Pericardium fibroblast (primary cell): ENCODE data around the gene NDUFB6. TPM values are rescaled to one million over a fixed set of nuclear protein-coding genes. Genes with fewer than 3 reads are reported as not detected.

Experiments
- total RNA-seq: library from RNA; depleted of rRNA; stranded (reverse); fragments of >200 nt; gene quantifications from 2 replicates; pipeline ENCODE4 v1.2.3, GENCODE V29; 2015

The NDUFB6 gene
- 38.2 and 47.8 TPM in 2 replicates for total RNA-seq

GRCh38 chr9:32572900-32573523, at the start of gene NDUFB6:
Gene NDUFB6 (minus strand): TSS chr9:32573159. CDS start chr9:32573060, 99 bp downstream.

DNA sequence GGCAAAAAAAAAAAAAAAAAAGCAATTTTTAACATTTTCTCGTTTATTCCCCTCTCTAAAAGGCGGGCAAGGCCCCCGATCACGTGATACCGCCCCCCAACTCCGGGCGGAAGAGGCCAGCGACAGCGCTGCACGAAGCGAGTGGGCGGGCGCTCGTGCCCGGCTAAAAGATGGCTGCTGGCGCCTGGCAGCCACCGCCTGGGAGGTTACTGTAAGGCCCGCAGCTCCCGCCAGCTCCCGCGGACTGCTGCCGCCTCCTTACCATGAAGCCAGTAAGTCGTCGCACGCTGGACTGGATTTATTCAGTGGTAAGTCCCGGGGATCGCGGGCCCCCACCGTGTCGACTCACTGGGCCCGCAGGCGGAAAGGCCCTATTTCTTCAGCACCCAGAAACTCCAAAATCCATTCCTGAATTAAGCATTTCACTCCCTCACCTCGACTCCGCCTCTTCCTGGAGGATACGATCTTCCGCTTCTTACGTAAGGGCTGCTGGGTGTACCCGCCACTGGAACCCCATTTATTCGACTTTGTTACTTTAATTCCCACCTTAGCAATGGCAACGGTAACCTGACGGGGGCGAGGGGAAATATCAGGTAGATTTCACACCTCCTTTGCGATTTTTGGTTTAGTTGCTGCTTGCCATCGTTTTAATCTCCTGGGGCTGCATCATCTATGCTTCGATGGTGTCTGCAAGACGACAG, 20.6 kb downstream of the NDUFB6 start, which contains the start of the genes SMIM27 and TOPORS:
TSS of gene SMIM27 (plus strand) at position 156 of the 701 bp plus-strand sequence. CDS start at position 264, 108 bp downstream.
TSS of gene TOPORS (minus strand) at position 415 of the 701 bp plus-strand sequence. CDS start at position 265, 150 bp downstream.

GRCh38 chr9:32526041-32526706, 46.8 kb downstream of the NDUFB6 start, which contains the start of gene RIGI:
Gene RIGI (minus strand): TSS chr9:32526196. CDS start chr9:32526166, 30 bp downstream.

Other genes starting within 250 kb of the NDUFB6 start
- gene ACO1, start 188.5 kb downstream of the NDUFB6 start, total RNA-seq = 47.4 and 60.8 TPM in 2 replicates
- gene RIGI, start 47.0 kb downstream of the NDUFB6 start, total RNA-seq = 3.3 and 3.5 TPM in 2 replicates
- 6.6 and 10.6 TPM in 2 replicates for gene SMIM27, start 20.8 kb downstream of the NDUFB6 start, total RNA-seq
- gene TOPORS, start 20.6 kb downstream of the NDUFB6 start, total RNA-seq = 10.9 and 17.0 TPM in 2 replicates
- not detected in 2 replicates for gene TAF1L, start 62.5 kb upstream of the NDUFB6 start, total RNA-seq
- under 0.01 TPM in 1 of 2 replicates, not detected in the other for gene TMEM215, start 210.4 kb upstream of the NDUFB6 start, total RNA-seq